Esophagus squamous epithelium (tissue), 4 donors: Measurements from ENCODE around the gene HIPK2.

Experiments
- POLR2A ChIP-seq, 4 donors: fragments of 450-650 bp; IDR thresholded peaks; one replicate each; pipeline ENCODE4 v1.6.1; 2017; ENCODE audit warnings: antibody characterized with exemption in 4 of 4, mild to moderate bottlenecking in 4 of 4, moderate library complexity in 3 of 4
- TF ChIP-seq, protein P1 (sequence below), 6 experiments: fragments of 450-650 bp in 4 of 6; fragments of 200-600 bp in 2 of 6; sonication (generic) in 2 of 6; IDR thresholded peaks; one replicate each; pipeline ENCODE4 v1.5.1; 2016 to 2019; ENCODE audit warnings: antibody characterized with exemption in 6 of 6, mild to moderate bottlenecking in 4 of 6, moderate library complexity in 4 of 6

DNA sequence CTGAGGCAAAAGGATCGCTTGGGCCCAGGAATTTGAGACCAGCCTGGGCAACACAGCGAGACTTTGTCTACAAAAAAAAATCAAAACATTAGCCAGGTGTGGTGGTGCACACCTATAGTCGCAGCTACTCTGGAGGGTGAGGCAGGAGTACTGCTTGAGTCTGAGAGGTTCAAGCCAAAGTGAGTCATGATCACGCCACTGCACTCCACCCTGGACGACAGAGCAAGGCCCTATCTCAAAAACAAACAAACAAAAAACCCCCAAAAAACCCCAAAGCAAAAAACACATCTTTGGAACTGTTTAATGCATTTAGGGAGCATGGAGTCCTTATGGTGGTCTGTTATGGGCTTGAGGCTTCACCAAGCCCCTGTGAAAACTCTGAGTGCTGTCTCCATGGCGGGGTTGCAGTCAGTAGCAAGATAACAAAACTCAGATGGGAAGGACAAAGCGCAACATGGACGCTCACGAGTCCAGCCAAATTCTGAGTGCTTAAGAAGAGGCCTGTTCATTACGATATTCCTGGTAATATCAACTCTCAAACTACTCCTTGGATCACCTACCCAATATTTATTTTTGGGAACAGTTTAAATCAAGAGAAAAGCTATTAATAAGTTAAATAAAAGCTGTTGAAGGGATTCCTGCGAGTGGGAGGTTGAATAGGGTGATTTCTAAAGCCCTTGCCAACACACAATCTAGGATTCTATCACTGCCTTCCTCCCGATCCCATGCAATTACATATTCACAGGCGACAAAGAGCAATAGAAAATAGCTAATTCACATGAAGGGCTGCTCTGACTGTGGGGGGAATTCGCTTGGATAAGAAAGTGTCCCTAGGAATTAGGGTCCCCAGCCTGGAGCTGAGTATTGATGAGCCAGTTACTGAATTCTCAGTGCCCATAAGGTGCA is 123.3 kb downstream of the HIPK2 start:
- TF ChIP-seq, protein P1, sequence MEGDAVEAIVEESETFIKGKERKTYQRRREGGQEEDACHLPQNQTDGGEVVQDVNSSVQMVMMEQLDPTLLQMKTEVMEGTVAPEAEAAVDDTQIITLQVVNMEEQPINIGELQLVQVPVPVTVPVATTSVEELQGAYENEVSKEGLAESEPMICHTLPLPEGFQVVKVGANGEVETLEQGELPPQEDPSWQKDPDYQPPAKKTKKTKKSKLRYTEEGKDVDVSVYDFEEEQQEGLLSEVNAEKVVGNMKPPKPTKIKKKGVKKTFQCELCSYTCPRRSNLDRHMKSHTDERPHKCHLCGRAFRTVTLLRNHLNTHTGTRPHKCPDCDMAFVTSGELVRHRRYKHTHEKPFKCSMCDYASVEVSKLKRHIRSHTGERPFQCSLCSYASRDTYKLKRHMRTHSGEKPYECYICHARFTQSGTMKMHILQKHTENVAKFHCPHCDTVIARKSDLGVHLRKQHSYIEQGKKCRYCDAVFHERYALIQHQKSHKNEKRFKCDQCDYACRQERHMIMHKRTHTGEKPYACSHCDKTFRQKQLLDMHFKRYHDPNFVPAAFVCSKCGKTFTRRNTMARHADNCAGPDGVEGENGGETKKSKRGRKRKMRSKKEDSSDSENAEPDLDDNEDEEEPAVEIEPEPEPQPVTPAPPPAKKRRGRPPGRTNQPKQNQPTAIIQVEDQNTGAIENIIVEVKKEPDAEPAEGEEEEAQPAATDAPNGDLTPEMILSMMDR (IDR thresholded peaks at IDR 0.05), result no peak
- TF ChIP-seq POLR2A (IDR thresholded peaks at IDR 0.05), result no peak
